ENCODE measurements around the gene SH3BGR.

SH3BGR gene

DNA sequence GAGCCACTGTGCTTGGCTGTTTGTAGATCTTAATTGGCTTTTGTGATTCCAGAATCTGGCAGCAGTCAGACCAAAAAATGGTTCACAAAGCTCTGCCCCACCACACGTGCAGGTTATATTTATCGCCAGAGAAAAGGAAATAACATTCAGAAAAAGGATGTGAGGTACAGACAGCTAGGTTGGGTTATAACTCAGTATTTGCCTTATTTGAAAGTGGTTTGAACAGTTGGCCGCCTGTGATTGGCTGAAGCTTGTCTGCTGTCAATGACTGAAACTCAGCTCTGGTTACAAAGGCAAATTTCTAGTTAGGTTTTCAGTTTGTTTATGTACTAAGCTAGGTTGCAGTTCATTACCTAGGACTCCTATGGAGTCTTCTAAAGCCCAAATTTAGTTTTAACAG lies 9.6 kb downstream of the SH3BGR start:
- H3K27me3 ChIP-seq (ENCODE audit: insufficient read depth, low read length): no peaks in the 10 kb centered on the region
- no peaks in the 10 kb centered on the region for H3K9me3 ChIP-seq (ENCODE audit: insufficient read depth, low read depth, low read length)
- H3K9ac ChIP-seq (ENCODE audit: low read depth, low read length): no peak overlapping the region
- no peaks in the 10 kb centered on the region for H3K36me3 ChIP-seq (ENCODE audit: insufficient read depth, low read length)
- WGBS: 93% methylated on average over 3 of the region's 3 CpGs
- H3K4me1 ChIP-seq (ENCODE audit: insufficient read depth, low read length): no peaks in the 10 kb centered on the region
- no peak overlapping the region for H3K4me3 ChIP-seq (ENCODE audit: low read length)
- no peak overlapping the region for H3K27ac ChIP-seq (ENCODE audit: low read depth, low read length)

DNA sequence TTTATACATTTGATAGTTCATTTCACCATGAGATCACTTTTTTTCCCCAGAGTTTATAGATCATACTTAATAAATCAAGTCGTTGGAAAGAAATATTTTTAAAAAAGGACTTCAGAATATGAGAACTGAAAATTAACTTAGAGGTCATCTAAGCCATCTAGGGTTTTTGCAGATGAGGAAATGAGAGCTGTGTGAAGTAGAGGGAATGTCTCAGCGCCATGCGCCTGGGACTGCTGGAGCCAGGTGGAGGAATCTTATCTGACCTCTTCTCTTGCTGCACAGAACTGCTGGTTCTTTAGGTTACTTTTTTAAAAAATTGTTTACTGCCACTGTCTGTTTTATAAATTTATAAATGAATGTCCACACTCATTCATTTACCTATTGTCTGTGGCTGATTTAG lies 11.5 kb downstream of the SH3BGR start:
- WGBS: 94% methylated on average over 3 of the region's 3 CpGs
- Histone ChIP-seq H3K36me3 (ENCODE audit: insufficient read depth, low read length) (no peaks in the 10 kb centered on the region), H3K4me1 (ENCODE audit: insufficient read depth, low read length) (no peaks in the 10 kb centered on the region), H3K4me3 (ENCODE audit: low read length) (no peak overlapping the region), H3K9me3 (ENCODE audit: insufficient read depth, low read depth, low read length) (no peaks in the 10 kb centered on the region), H3K9ac (ENCODE audit: low read depth, low read length) (no peak overlapping the region), H3K27me3 (ENCODE audit: insufficient read depth, low read length) (no peaks in the 10 kb centered on the region), H3K27ac (ENCODE audit: low read depth, low read length) (no peak overlapping the region)

DNA sequence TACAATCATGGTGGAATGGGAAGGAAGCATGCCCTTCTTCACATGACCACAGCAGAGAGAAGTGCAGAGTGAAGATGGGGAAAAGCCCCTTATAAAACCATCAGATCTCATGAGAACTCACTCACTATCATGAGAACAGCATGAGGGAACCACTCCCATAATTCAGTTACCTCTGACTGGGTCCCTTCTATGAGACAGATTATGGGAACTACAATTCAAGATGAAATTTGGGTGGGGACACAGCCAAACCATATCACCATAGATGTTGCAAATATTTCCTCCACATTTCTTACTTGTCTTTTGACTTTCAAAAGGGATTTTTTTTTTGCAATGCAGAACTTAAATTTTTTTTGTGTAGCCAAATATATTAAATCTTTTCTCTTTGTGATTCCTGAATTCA lies 14.8 kb downstream of the SH3BGR start:
- H3K27ac ChIP-seq (ENCODE audit: low read depth, low read length): no peak overlapping the region

DNA sequence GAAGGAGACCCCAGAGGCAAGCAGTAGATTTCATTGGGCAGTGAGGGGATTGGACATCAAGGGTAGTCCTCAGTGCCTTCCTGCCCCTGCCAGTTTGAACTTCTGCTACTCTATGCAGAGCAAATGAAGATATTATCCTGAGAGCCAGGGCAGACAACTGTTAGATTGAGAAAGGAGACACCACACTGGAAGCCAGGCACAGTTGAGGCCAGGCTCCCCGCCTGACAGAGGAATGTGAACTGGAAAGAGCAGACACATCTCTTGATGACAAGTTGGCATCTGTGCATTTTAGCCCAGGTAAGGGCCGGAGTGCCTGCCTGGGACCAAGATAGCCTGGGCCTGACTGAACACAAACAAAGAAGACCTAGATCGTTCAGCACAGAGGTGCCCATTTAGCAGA lies 16.0 kb downstream of the SH3BGR start:
- no peak overlapping the region for H3K4me3 ChIP-seq (ENCODE audit: low read length)
- H3K4me1 ChIP-seq (ENCODE audit: insufficient read depth, low read length): peaks cover 3% of the 10 kb centered on the region; the same call in 1 of the 2 replicates
- H3K9me3 ChIP-seq (ENCODE audit: insufficient read depth, low read depth, low read length): no peaks in the 10 kb centered on the region
- no peak overlapping the region for H3K27ac ChIP-seq (ENCODE audit: low read depth, low read length)
- 89% methylated on average over 3 of the region's 3 CpGs for WGBS
- no peak overlapping the region for H3K9ac ChIP-seq (ENCODE audit: low read depth, low read length)
- H3K36me3 ChIP-seq (ENCODE audit: insufficient read depth, low read length): no peaks in the 10 kb centered on the region
- H3K27me3 ChIP-seq (ENCODE audit: insufficient read depth, low read length): no peaks in the 10 kb centered on the region

More for the DNA sequence above, 14.8 kb downstream of the SH3BGR start:
- H3K9me3 ChIP-seq (ENCODE audit: insufficient read depth, low read depth, low read length): no peaks in the 10 kb centered on the region
- no peak overlapping the region for H3K4me3 ChIP-seq (ENCODE audit: low read length)
- H3K4me1 ChIP-seq (ENCODE audit: insufficient read depth, low read length): no peaks in the 10 kb centered on the region
- H3K36me3 ChIP-seq (ENCODE audit: insufficient read depth, low read length): no peaks in the 10 kb centered on the region
- no peak overlapping the region for H3K9ac ChIP-seq (ENCODE audit: low read depth, low read length)
- no peaks in the 10 kb centered on the region for H3K27me3 ChIP-seq (ENCODE audit: insufficient read depth, low read length)

DNA sequence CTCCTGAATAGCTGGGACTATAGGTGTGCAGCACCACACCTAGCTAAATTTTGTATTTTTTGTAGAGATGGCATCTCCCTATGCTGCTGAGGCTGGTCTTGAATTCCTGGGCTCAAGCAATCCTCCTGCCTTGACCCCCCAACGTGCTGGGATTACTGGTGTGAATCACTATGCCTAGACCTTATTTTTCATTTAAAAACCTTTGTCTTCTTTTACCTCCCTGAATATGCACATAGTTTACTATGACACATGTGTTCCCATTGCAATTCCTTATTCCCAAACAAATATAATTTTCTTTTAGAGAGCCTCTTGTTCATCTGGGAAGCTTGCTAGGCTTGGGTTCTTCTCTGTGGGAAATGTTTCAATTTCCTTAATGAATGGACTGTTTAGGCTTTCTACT lies 16.8 kb downstream of the SH3BGR start:
- Histone ChIP-seq H3K4me1 (ENCODE audit: insufficient read depth, low read length) (peaks cover 3% of the 10 kb centered on the region; the same call in 1 of the 2 replicates), H3K27ac (ENCODE audit: low read depth, low read length) (no peak overlapping the region), H3K36me3 (ENCODE audit: insufficient read depth, low read length) (no peaks in the 10 kb centered on the region), H3K27me3 (ENCODE audit: insufficient read depth, low read length) (no peaks in the 10 kb centered on the region), H3K4me3 (ENCODE audit: low read length) (no peak overlapping the region), H3K9ac (ENCODE audit: low read depth, low read length) (no peak overlapping the region), H3K9me3 (ENCODE audit: insufficient read depth, low read depth, low read length) (no peaks in the 10 kb centered on the region)
- 58% methylated on average over 1 of the region's 1 CpG for WGBS

DNA sequence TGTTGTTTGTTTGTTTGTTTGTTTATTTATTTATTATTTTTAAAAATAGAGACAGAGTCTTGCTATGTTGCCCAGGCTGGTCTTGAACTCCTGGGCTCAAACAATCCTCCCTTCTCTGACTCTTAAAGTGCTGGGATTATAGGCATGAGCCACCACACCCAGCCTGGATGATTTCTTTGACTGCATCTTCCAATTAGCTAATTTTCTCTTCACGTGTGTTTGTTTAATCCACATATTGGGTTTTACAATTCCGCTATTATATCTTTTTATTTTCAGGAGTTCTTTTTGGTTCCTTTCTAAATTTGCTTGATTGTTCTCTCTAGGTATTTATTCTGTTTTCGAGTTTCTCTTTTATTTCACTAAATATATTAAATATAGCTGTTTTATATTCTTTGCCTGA lies 19.8 kb downstream of the SH3BGR start:
- Histone ChIP-seq H3K27ac (ENCODE audit: low read depth, low read length) (no peak overlapping the region), H3K4me1 (ENCODE audit: insufficient read depth, low read length) (peaks cover 8% of the 10 kb centered on the region), H3K4me3 (ENCODE audit: low read length) (no peak overlapping the region), H3K27me3 (ENCODE audit: insufficient read depth, low read length) (no peaks in the 10 kb centered on the region), H3K9me3 (ENCODE audit: insufficient read depth, low read depth, low read length) (no peaks in the 10 kb centered on the region), H3K36me3 (ENCODE audit: insufficient read depth, low read length) (no peaks in the 10 kb centered on the region), H3K9ac (ENCODE audit: low read depth, low read length) (no peak overlapping the region)
- 100% methylated on average over 2 of the region's 3 CpGs for WGBS

DNA sequence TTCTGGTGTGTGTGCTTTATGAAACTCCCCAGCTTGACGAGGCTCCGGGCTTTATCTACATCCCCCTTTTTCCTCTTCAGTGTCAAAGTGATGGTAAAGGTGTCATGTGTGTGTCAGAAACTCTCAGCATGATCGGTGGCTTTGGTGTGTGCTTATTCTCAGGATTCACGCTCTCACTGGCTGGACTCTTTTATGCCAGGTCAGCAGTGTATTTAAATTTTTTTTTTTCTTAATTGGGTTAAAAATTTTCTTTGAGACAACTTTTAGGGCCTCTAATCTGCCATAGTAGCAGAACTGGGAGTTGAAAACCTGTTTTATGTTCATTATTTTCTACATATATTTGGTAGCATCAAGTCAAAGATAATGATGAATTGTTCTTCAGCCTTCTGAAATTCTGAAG lies 21.0 kb downstream of the SH3BGR start:
- no peak overlapping the region for H3K9ac ChIP-seq (ENCODE audit: low read depth, low read length)
- H3K27me3 ChIP-seq (ENCODE audit: insufficient read depth, low read length): no peaks in the 10 kb centered on the region
- WGBS: 91% methylated on average over 2 of the region's 4 CpGs
- H3K36me3 ChIP-seq (ENCODE audit: insufficient read depth, low read length): no peaks in the 10 kb centered on the region
- no peak overlapping the region for H3K4me3 ChIP-seq (ENCODE audit: low read length)
- no peak overlapping the region for H3K27ac ChIP-seq (ENCODE audit: low read depth, low read length)
- H3K9me3 ChIP-seq (ENCODE audit: insufficient read depth, low read depth, low read length): no peaks in the 10 kb centered on the region
- H3K4me1 ChIP-seq (ENCODE audit: insufficient read depth, low read length): peaks cover 9% of the 10 kb centered on the region

- H3K9ac ChIP-seq (ENCODE audit: low read depth, low read length): no peak overlapping the region
- no peaks in the 10 kb centered on the region for H3K9me3 ChIP-seq (ENCODE audit: insufficient read depth, low read depth, low read length)
- no peak overlapping the region for H3K27ac ChIP-seq (ENCODE audit: low read depth, low read length)
- H3K36me3 ChIP-seq (ENCODE audit: insufficient read depth, low read length): no peaks in the 10 kb centered on the region
- H3K4me1 ChIP-seq (ENCODE audit: insufficient read depth, low read length): peaks cover 9% of the 10 kb centered on the region
- WGBS: 92% methylated on average over 2 of the region's 2 CpGs
- no peaks in the 10 kb centered on the region for H3K27me3 ChIP-seq (ENCODE audit: insufficient read depth, low read length)
- H3K4me3 ChIP-seq (ENCODE audit: low read length): no peak overlapping the region
Measured at GRCh38 chr21:39474611-39475010, 22.8 kb downstream of the SH3BGR start.

- H3K9me3 ChIP-seq (ENCODE audit: insufficient read depth, low read depth, low read length): no peaks in the 10 kb centered on the region
- no peak overlapping the region for H3K27ac ChIP-seq (ENCODE audit: low read depth, low read length)
- H3K9ac ChIP-seq (ENCODE audit: low read depth, low read length): no peak overlapping the region
- no peaks in the 10 kb centered on the region for H3K36me3 ChIP-seq (ENCODE audit: insufficient read depth, low read length)
- no peak overlapping the region for H3K4me3 ChIP-seq (ENCODE audit: low read length)
- 94% methylated on average over 4 of the region's 4 CpGs for WGBS
- peaks cover 6% of the 10 kb centered on the region for H3K4me1 ChIP-seq (ENCODE audit: insufficient read depth, low read length)
- H3K27me3 ChIP-seq (ENCODE audit: insufficient read depth, low read length): no peaks in the 10 kb centered on the region
Measured at GRCh38 chr21:39479164-39479813, 27.5 kb downstream of the SH3BGR start.

- H3K9ac ChIP-seq (ENCODE audit: low read depth, low read length): no peak overlapping the region
- no peak overlapping the region for H3K27ac ChIP-seq (ENCODE audit: low read depth, low read length)
- H3K4me1 ChIP-seq (ENCODE audit: insufficient read depth, low read length): peaks cover 6% of the 10 kb centered on the region
- H3K4me3 ChIP-seq (ENCODE audit: low read length): no peak overlapping the region
- no peaks in the 10 kb centered on the region for H3K36me3 ChIP-seq (ENCODE audit: insufficient read depth, low read length)
- H3K27me3 ChIP-seq (ENCODE audit: insufficient read depth, low read length): no peaks in the 10 kb centered on the region
- 96% methylated on average over 2 of the region's 2 CpGs for WGBS
- no peaks in the 10 kb centered on the region for H3K9me3 ChIP-seq (ENCODE audit: insufficient read depth, low read depth, low read length)
Measured at GRCh38 chr21:39479814-39480182, 28.0 kb downstream of the SH3BGR start.

DNA sequence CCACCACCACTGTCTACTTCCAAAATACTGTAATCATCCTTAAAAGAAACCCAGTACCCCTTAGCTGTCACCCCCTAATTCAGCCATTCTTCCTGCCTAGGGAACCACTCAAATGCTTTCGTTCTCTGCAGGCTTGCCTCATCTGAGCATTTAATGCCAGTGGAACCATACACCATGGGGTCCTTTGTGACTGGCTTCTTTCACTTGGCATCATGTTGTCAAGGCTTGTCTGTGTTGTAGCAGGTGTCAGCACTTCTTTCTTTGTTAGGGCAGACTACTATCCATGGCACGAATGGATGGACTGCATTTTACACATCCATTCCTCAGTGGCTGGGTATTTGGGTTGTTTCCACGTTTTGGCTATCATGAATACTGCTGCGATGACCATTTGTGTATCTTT lies 28.5 kb downstream of the SH3BGR start:
- WGBS: 93% methylated on average over 4 of the region's 4 CpGs
- H3K4me3 ChIP-seq (ENCODE audit: low read length): no peak overlapping the region
- H3K36me3 ChIP-seq (ENCODE audit: insufficient read depth, low read length): no peaks in the 10 kb centered on the region
- peaks cover 6% of the 10 kb centered on the region for H3K4me1 ChIP-seq (ENCODE audit: insufficient read depth, low read length)
- no peaks in the 10 kb centered on the region for H3K27me3 ChIP-seq (ENCODE audit: insufficient read depth, low read length)
- H3K27ac ChIP-seq (ENCODE audit: low read depth, low read length): no peak overlapping the region
- H3K9me3 ChIP-seq (ENCODE audit: insufficient read depth, low read depth, low read length): no peaks in the 10 kb centered on the region
- H3K9ac ChIP-seq (ENCODE audit: low read depth, low read length): no peak overlapping the region

GRCh38 chr21:39481886-39482285 lies 30.1 kb downstream of the SH3BGR start:
- WGBS: 88% methylated on average over 3 of the region's 3 CpGs

More at GRCh38 chr21:39481886-39482285, 30.1 kb downstream of the SH3BGR start:
- no peaks in the 10 kb centered on the region for H3K27me3 ChIP-seq (ENCODE audit: insufficient read depth, low read length)
- no peaks in the 10 kb centered on the region for H3K36me3 ChIP-seq (ENCODE audit: insufficient read depth, low read length)
- no peak overlapping the region for H3K9ac ChIP-seq (ENCODE audit: low read depth, low read length)
- no peaks in the 10 kb centered on the region for H3K9me3 ChIP-seq (ENCODE audit: insufficient read depth, low read depth, low read length)
- no peak overlapping the region for H3K4me3 ChIP-seq (ENCODE audit: low read length)
- H3K27ac ChIP-seq (ENCODE audit: low read depth, low read length): no peak overlapping the region
- H3K4me1 ChIP-seq (ENCODE audit: insufficient read depth, low read length): no peaks in the 10 kb centered on the region
